GM23248 (cell line): Measurements from ENCODE around the gene INPP5A. TPM values are rescaled to one million over a fixed set of nuclear protein-coding genes. Genes with fewer than 3 reads are reported as not detected.

ENCODE experiments used
- DNase-seq: peaks from one replicate; pipeline ENCODE4 v3.0.0-alpha.2; 2015
- H2AFZ ChIP-seq: fragments of 200-600 bp; sonication (generic); 2 replicates; pipeline ENCODE4 v1.6.1; 2016; ENCODE audit warnings: antibody characterized with exemption
- H3F3A ChIP-seq: fragments of 200-600 bp; sonication (generic); 2 replicates; pipeline ENCODE4 v1.6.1; 2016; ENCODE audit warnings: mild to moderate bottlenecking, antibody characterized with exemption, mixed run types; ENCODE audit not compliant: insufficient read depth
- H3K27ac ChIP-seq: fragments of 200-600 bp; sonication (generic); 2 replicates; pipeline ENCODE4 v1.5.1; 2016; ENCODE audit warnings: mild to moderate bottlenecking
- H3K27me3 ChIP-seq: fragments of 200-600 bp; sonication (generic); replicated peaks from 2 replicates; pipeline ENCODE4 v1.6.1; 2016; ENCODE audit warnings: mild to moderate bottlenecking; ENCODE audit not compliant: insufficient read depth
- H3K36me3 ChIP-seq: fragments of 200-600 bp; sonication (generic); 2 replicates; pipeline ENCODE4 v1.6.1; 2016; ENCODE audit warnings: low read depth, mild to moderate bottlenecking
- H3K4me1 ChIP-seq: fragments of 200-600 bp; sonication (generic); 2 replicates; pipeline ENCODE4 v1.6.1; 2016; ENCODE audit warnings: mild to moderate bottlenecking; ENCODE audit not compliant: insufficient read depth
- H3K4me2 ChIP-seq: fragments of 200-600 bp; sonication (generic); one replicate; pipeline ENCODE4 v1.6.1; 2016; ENCODE audit warnings: mild to moderate bottlenecking; ENCODE audit not compliant: unreplicated experiment
- H3K4me3 ChIP-seq: fragments of 200-600 bp; sonication (generic); 2 replicates; pipeline ENCODE4 v1.5.1; 2016; ENCODE audit warnings: mild to moderate bottlenecking
- H3K79me2 ChIP-seq: fragments of 200-600 bp; sonication (generic); 2 replicates; pipeline ENCODE4 v1.6.1; 2016; ENCODE audit warnings: mild to moderate bottlenecking; ENCODE audit not compliant: insufficient read depth
- H3K9ac ChIP-seq: fragments of 200-600 bp; sonication (generic); 2 replicates; pipeline ENCODE4 v1.6.1; 2016; ENCODE audit warnings: mild to moderate bottlenecking
- H3K9me2 ChIP-seq: fragments of 200-600 bp; sonication (generic); 2 replicates; pipeline ENCODE4 v1.6.1; 2016; ENCODE audit warnings: mixed run types, mild to moderate bottlenecking, moderate library complexity; ENCODE audit not compliant: insufficient read depth
- H3K9me3 ChIP-seq: fragments of 200-600 bp; sonication (generic); one replicate; pipeline ENCODE4 v1.6.1; 2017; ENCODE audit warnings: low read depth
- H4K20me1 ChIP-seq: fragments of 200-600 bp; sonication (generic); 2 replicates; pipeline ENCODE4 v1.6.0; 2016; ENCODE audit not compliant: insufficient read depth
- EZH2 ChIP-seq: fragments of 200-600 bp; sonication (generic); IDR thresholded peaks from 2 replicates; pipeline ENCODE4 v1.6.1; 2018; ENCODE audit warnings: antibody characterized with exemption, mild to moderate bottlenecking; ENCODE audit not compliant: insufficient read depth, poor library complexity, severe bottlenecking
- EZH2phosphoT487 ChIP-seq: fragments of 200-600 bp; sonication (generic); IDR thresholded peaks from 2 replicates; pipeline ENCODE4 v1.6.1; 2018; ENCODE audit warnings: antibody characterized with exemption, moderate library complexity, mild to moderate bottlenecking, low read depth; ENCODE audit not compliant: insufficient read depth
- WGBS, 2 experiments: methylation state at CpG; one replicate each; pipeline ENCODE4 v1.1.6; 2015 to 2017; ENCODE audit warnings: low lambda C conversion rate in 2 of 2, low coverage in 1 of 2; ENCODE audit errors: missing lambda C conversion rate in 2 of 2; 5-methylcytosine and 5-hydroxymethylcytosine counted together
- in situ Hi-C: fragments of 300-500 bp; cut with MboI; formaldehyde crosslinking; loops from 2 replicates; pipeline ENCODE4 v1.15.0; 2020
- polyA plus RNA-seq: library from polyadenylated mRNA; unstranded; fragments of >200 nt; fragmentation: Nextera tagmentation; extraction: Ambion mirVana; gene quantifications from 2 replicates; pipeline ENCODE4 v1.2.1, GENCODE V29; 2016
- total RNA-seq: library from RNA; depleted of rRNA; stranded (reverse); fragments of >200 nt; shearing (Covaris generic); gene quantifications from 2 replicates; pipeline ENCODE4 v1.2.3, GENCODE V29; 2014

INPP5A gene
- total and polyA plus RNA-seq, 2 experiments from 2014 or later, result 2.3 to 35.2 TPM

GRCh38 chr10:132723330-132723970 lies 185.9 kb downstream of the INPP5A start:
- no peaks in the 10 kb centered on the region for H3K9me2 ChIP-seq
- in situ Hi-C loops, result no loop called here
- H3K9ac ChIP-seq, result no peak overlapping the region
- no peak overlapping the region for H3K27ac ChIP-seq
- DNase-seq, result no peak
- H3K4me1 ChIP-seq, result no peaks in the 10 kb centered on the region
- no peaks in the 10 kb centered on the region for H3K79me2 ChIP-seq
- no peaks in the 10 kb centered on the region for H4K20me1 ChIP-seq
- H2AFZ ChIP-seq, result no peak overlapping the region
- no peak overlapping the region for H3K4me3 ChIP-seq
- H3K4me2 ChIP-seq, result no peak overlapping the region
- H3K9me3 ChIP-seq, result no peaks in the 10 kb centered on the region
- H3F3A ChIP-seq, result no peaks in the 10 kb centered on the region
- 95 to 96% methylated on average over 23 to 28 of the region's 29 CpGs for WGBS, 2 experiments
- no peaks in the 10 kb centered on the region for H3K27me3 ChIP-seq
- TF ChIP-seq EZH2phosphoT487, result no peak
- TF ChIP-seq EZH2, result no peak
- no peaks in the 10 kb centered on the region for H3K36me3 ChIP-seq

- Histone ChIP-seq H4K20me1 (no peaks in the 10 kb centered on the region), H3K4me2 (no peak overlapping the region), H3K27me3 (no peaks in the 10 kb centered on the region), H3K9me2 (no peaks in the 10 kb centered on the region), H2AFZ (no peak overlapping the region), H3K9ac (no peak overlapping the region), H3K4me1 (no peaks in the 10 kb centered on the region), H3K4me3 (no peak overlapping the region), H3K9me3 (no peaks in the 10 kb centered on the region), H3K79me2 (no peaks in the 10 kb centered on the region), H3F3A (no peaks in the 10 kb centered on the region), H3K36me3 (no peaks in the 10 kb centered on the region), H3K27ac (no peak overlapping the region)
- TF ChIP-seq EZH2, result no peak
- TF ChIP-seq EZH2phosphoT487, result no peak
- WGBS, 2 experiments, result 79 to 89% methylated on average over 9 of the region's 9 CpGs
- in situ Hi-C loops, result no loop called here
- DNase-seq, result peak; percentile 16
Measured at GRCh38 chr10:132724446-132724845, 186.9 kb downstream of the INPP5A start.

DNA sequence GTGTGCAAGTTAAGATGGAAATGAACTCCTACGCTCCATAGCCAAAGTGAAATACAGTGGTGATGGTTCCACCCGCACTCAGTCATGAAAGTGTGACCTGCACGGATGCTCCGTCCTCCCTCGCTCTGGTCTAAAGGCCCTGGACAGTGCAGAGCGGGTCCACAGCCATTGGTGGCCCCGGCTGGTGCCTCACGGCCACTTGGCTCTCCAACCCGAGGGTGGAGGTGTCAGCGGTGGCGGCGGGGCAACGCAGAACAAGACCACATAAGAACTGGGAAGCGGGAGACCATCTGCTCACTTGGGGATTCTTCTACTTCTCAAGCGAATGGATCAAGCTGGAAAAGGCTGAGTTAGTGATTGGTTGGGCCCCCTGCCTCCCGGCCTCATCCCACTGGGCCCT lies 187.6 kb downstream of the INPP5A start:
- Histone ChIP-seq H3F3A (no peaks in the 10 kb centered on the region), H3K4me2 (no peak overlapping the region), H3K36me3 (no peaks in the 10 kb centered on the region), H3K27me3 (no peaks in the 10 kb centered on the region), H3K4me3 (no peak overlapping the region), H3K9me3 (no peaks in the 10 kb centered on the region), H3K27ac (no peak overlapping the region), H4K20me1 (no peaks in the 10 kb centered on the region), H3K79me2 (no peaks in the 10 kb centered on the region), H3K9ac (no peak overlapping the region), H3K4me1 (no peaks in the 10 kb centered on the region), H2AFZ (no peak overlapping the region), H3K9me2 (no peaks in the 10 kb centered on the region)
- 96 to 98% methylated on average over 16 of the region's 16 CpGs for WGBS, 2 experiments
- in situ Hi-C loops, result no loop called here
- DNase-seq, result no peak
- TF ChIP-seq EZH2, result no peak

DNA sequence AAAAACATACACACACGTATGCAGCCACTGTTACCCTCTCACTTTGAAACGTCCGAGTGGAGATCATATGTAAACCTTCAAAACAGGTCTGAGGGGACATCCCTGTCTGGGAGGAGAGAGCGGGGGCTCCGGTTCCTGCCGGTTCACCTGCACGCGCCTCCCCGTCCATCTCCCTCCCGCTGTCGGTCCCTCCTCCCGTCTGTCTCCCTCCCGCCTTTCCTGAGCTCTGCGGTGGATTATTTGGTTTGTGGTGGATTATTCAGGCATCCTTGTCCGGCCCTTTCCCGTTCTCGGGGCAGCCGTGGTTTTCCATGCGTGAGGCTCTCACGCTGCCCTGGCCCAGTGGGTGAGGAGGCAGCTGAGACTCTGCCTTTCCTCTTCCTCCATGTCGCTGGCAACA lies 188.6 kb downstream of the INPP5A start:
- Histone ChIP-seq H3K79me2 (no peaks in the 10 kb centered on the region), H3K4me3 (no peak overlapping the region), H3K36me3 (no peaks in the 10 kb centered on the region), H2AFZ (no peak overlapping the region), H3K9me2 (no peaks in the 10 kb centered on the region), H3K27ac (no peak overlapping the region), H3F3A (no peaks in the 10 kb centered on the region), H4K20me1 (no peaks in the 10 kb centered on the region), H3K9ac (no peak overlapping the region), H3K4me1 (no peaks in the 10 kb centered on the region), H3K4me2 (no peak overlapping the region), H3K27me3 (no peaks in the 10 kb centered on the region), H3K9me3 (no peaks in the 10 kb centered on the region)
- TF ChIP-seq EZH2phosphoT487, result no peak
- in situ Hi-C loops, result no loop called here
- DNase-seq, result no peak
- 94 to 96% methylated on average over 21 of the region's 21 CpGs for whole genome bisulfite sequencing, 2 experiments

DNA sequence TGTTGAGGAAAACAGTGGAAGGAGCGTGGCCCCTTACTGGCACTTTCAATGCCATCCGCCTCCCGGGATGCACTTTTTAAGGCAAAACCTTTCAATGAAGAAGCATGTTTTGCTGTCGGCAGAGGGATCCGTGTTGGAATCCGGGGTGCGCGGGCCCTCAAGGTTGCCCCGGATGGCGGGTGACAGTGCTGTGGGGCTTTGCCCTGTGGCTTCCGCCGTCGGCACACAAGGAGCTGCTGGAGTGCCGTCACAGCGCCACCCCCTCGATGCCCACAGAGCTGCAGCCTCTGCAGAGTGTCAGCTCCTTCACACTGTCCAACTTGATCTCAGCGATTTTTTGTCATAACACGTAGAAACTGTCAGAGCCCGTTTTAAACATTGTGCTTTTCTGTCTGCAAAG lies 189.4 kb downstream of the INPP5A start:
- WGBS, 2 experiments, result 97 to 99% methylated on average over 18 to 19 of the region's 19 CpGs
- Histone ChIP-seq H3K4me1 (no peaks in the 10 kb centered on the region), H3K27me3 (no peaks in the 10 kb centered on the region), H3K27ac (no peak overlapping the region), H3F3A (no peaks in the 10 kb centered on the region), H3K9ac (no peak overlapping the region), H3K9me2 (no peaks in the 10 kb centered on the region), H3K4me2 (no peak overlapping the region), H4K20me1 (no peaks in the 10 kb centered on the region), H2AFZ (no peak overlapping the region), H3K79me2 (no peaks in the 10 kb centered on the region), H3K36me3 (no peaks in the 10 kb centered on the region), H3K4me3 (no peak overlapping the region), H3K9me3 (no peaks in the 10 kb centered on the region)
- TF ChIP-seq EZH2, result no peak
- TF ChIP-seq EZH2phosphoT487, result no peak
- DNase-seq, result no peak
- in situ Hi-C loops, result no loop called here
